ENCODE measurements around the gene DEGS2. TPM values are rescaled to one million over a fixed set of nuclear protein-coding genes. Genes with fewer than 3 reads are reported as not detected.
A peak's percentile ranks its signal among the peaks of the same experiment; 100 is the strongest.

DEGS2 gene
- total RNA-seq, 1 experiment from 2014 or later = 1.8 TPM

GRCh38 chr14:100096656-100097055 is 62.8 kb downstream of the DEGS2 start:
- DNase-seq (ENCODE audit: low read depth, low spot score) (no peak), ATAC-seq (no peak)
- Histone ChIP-seq H3K36me3 (ENCODE audit: control insufficient read depth in 1 of 2, insufficient read depth in 2 of 2, low read length in 2 of 2) (no peaks in the 10 kb centered on the region), H3K4me3 (replicated peaks in 1 of 2; ENCODE audit: low read depth in 1 of 2, low read length in 2 of 2) (no peak overlapping the region), H3K27ac (ENCODE audit: low read depth, low read length) (no peak overlapping the region), H3K27me3 (ENCODE audit: insufficient read depth, low read length) (no peaks in the 10 kb centered on the region), H3K4me2 (ENCODE audit: low read length) (no peak overlapping the region), H3K9ac (ENCODE audit: low read length) (no peak overlapping the region), H3K79me2 (ENCODE audit: insufficient read depth, low read length) (no peaks in the 10 kb centered on the region), H3K4me1 (ENCODE audit: control insufficient read depth in 1 of 2, insufficient read depth in 2 of 2, low read length in 2 of 2) (no peaks in the 10 kb centered on the region), H3K9me3 (ENCODE audit: control insufficient read depth in 1 of 2, insufficient read depth in 1 of 2, low read depth in 1 of 2, low read length in 2 of 2) (no peaks in the 10 kb centered on the region), H3K9me2 (ENCODE audit: insufficient read depth) (no peaks in the 10 kb centered on the region), H2AFZ (ENCODE audit: low read depth, low read length, poor library complexity, severe bottlenecking) (no peak overlapping the region), H4K20me1 (ENCODE audit: insufficient read depth) (no peaks in the 10 kb centered on the region)
- BruUV-seq (replicated peaks) = no TSS peak
- TF ChIP-seq SP1 (IDR thresholded peaks at IDR 0.05; ENCODE audit: low read depth) = no peak
- no peak for TF ChIP-seq RAD21 (IDR thresholded peaks at IDR 0.05; ENCODE audit: low read depth)
- no peak for TF ChIP-seq SIN3A (IDR thresholded peaks at IDR 0.05; ENCODE audit: low read depth)
- TF ChIP-seq EGR1 (IDR thresholded peaks at IDR 0.05; ENCODE audit: low read depth) = no peak
- TF ChIP-seq EZH2 (IDR thresholded peaks at IDR 0.05) = no peak
- TF ChIP-seq FOSL1 (IDR thresholded peaks at IDR 0.05; ENCODE audit: low read depth) = no peak
- TF ChIP-seq CBX3 (IDR thresholded peaks at IDR 0.05; ENCODE audit: low read depth) = no peak
- TF ChIP-seq MAX (IDR thresholded peaks at IDR 0.05) = no peak
- TF ChIP-seq ATF3 (IDR thresholded peaks at IDR 0.05) = no peak
- no peak for TF ChIP-seq TCF7L2 (IDR thresholded peaks at IDR 0.05; ENCODE audit: borderline replicate concordance, extremely low read depth, insufficient read depth, insufficient read length)
- no peak for TF ChIP-seq POLR2AphosphoS5 (IDR thresholded peaks at IDR 0.05; ENCODE audit: low read depth, low read length)
- TF ChIP-seq CTCF (IDR thresholded peaks at IDR 0.05 in 2 of 3, conservative IDR thresholded peaks at IDR 0.05 in 1 of 3; ENCODE audit: borderline replicate concordance in 1 of 3, insufficient read depth in 1 of 3, low read depth in 2 of 3, low read length in 2 of 3) = no peak
- no peak for TF ChIP-seq CEBPB (IDR thresholded peaks at IDR 0.05; ENCODE audit: low read depth)
- no peak for TF ChIP-seq SRF (IDR thresholded peaks at IDR 0.05; ENCODE audit: low read depth)
- TF ChIP-seq ZFX (IDR thresholded peaks at IDR 0.05) = no peak
- TF ChIP-seq ZBTB33 (IDR thresholded peaks at IDR 0.05; ENCODE audit: extremely low read depth, insufficient replicate concordance, low read length) = no peak
- ChIA-PET RAD21 (ENCODE audit: low non-redundant PET in 1 of 2, low total read pairs in 2 of 2, uncharacterized antibody in 2 of 2, unreplicated experiment in 2 of 2) (no interaction called here), CTCF (interaction anchor here (1.7 kb wide), 1 partner anchor 11 kb away, joined by 5 read pairs; no protein-coding TSS in a partner anchor), POLR2A (no interaction called here)
- intact Hi-C loops (cut with micrococcal nuclease) = no loop called here

MicroRNA genes within 50 kb of the gene (microRNA counts, 767-probe panel; counts per million panel counts)
- microRNA hsa-miR-151b = not detected
- microRNA hsa-miR-342-3p = not detected
- not detected for microRNA hsa-miR-342-5p

Small RNAs within 50 kb of the gene (microRNA-seq; reads per million reads assigned to microRNA genes)
- gene MIR151B (ENCODE audit: borderline number of aligned reads) (28.6 reads per million, percentile 48 among the genes with 10 or more reads in this experiment), gene MIR342 (ENCODE audit: borderline number of aligned reads) (689 reads per million, percentile 79 among the genes with 10 or more reads in this experiment)

Other genes with a start within 250 kb of the DEGS2 start
- gene EVL, start 94.2 kb downstream of the DEGS2 start, total RNA-seq (2021; ENCODE audit: unreplicated experiment) = 19.9 TPM
- 111 TPM for gene YY1, start 79.5 kb upstream of the DEGS2 start, total RNA-seq (2021; ENCODE audit: unreplicated experiment)
- gene SLC25A29, start 146.8 kb upstream of the DEGS2 start, total RNA-seq (2021; ENCODE audit: unreplicated experiment) = 38.7 TPM
- gene SLC25A47, start 163.7 kb upstream of the DEGS2 start, total RNA-seq (2021; ENCODE audit: unreplicated experiment) = 0.17 TPM
- 6.6 TPM for gene WDR25, start 216.8 kb upstream of the DEGS2 start, total RNA-seq (2021; ENCODE audit: unreplicated experiment)